Testis (tissue), 3 donors: ENCODE results near the gene OVAAL. TPM values are rescaled to one million over a fixed set of nuclear protein-coding genes. Genes with fewer than 3 reads are reported as not detected.
"Not testable (repeated sequence)": the region's sequence is repeated elsewhere in the genome, so short reads cannot be mapped to it uniquely, and the experiment has no call there.

Experiments used
- DNase-seq: peaks from one replicate; pipeline ENCODE4 v3.0.0-alpha.2; 2019
- H3K27ac ChIP-seq, 2 donors: fragments of 200-600 bp; sonication (generic); one replicate each; pipeline ENCODE4 v1.5.1; 2019
- H3K27me3 ChIP-seq: fragments of 200-600 bp; sonication (generic); one replicate; pipeline ENCODE4 v1.5.1; 2019
- H3K36me3 ChIP-seq: fragments of 200-600 bp; sonication (generic); one replicate; pipeline ENCODE4 v1.5.1; 2017; ENCODE audit warnings: low read depth; ENCODE audit errors: missing control alignments
- H3K4me1 ChIP-seq: fragments of 200-600 bp; sonication (generic); one replicate; pipeline ENCODE4 v1.5.1; 2019
- H3K4me3 ChIP-seq, 2 donors: fragments of 200-600 bp; sonication (generic); one replicate each; pipeline ENCODE4 v1.5.1; 2017 to 2019
- H3K9me3 ChIP-seq: fragments of 200-600 bp; sonication (generic); one replicate; pipeline ENCODE4 v1.5.1; 2017
- POLR2A ChIP-seq: fragments of 450-650 bp; IDR thresholded peaks from one replicate; pipeline ENCODE4 v1.6.1; 2017; ENCODE audit warnings: antibody characterized with exemption, mild to moderate bottlenecking, moderate library complexity
- WGBS, 2 donors: methylation state at CpG; one replicate each; pipeline ENCODE4 v1.1.5; 2018; 5-methylcytosine and 5-hydroxymethylcytosine counted together
- intact Hi-C: fragments of 100-400 bp; cut with DNase I; formaldehyde crosslinking; loops from one replicate; pipeline ENCODE4 v1.15.1; 2023; ENCODE audit warnings: low total_unique reads
- polyA plus RNA-seq: library from polyadenylated mRNA; stranded (reverse); fragments of 350-450 nt; fragmentation: Illumina TruSeq; extraction: RNeasy Lipid Tissue Mini Kit (QIAGEN cat#74804); gene quantifications from one replicate; pipeline ENCODE4 v1.2.3, GENCODE V29; 2014; ENCODE audit warnings: low read depth, low replicate concordance; ENCODE audit not compliant: insufficient read depth
- total RNA-seq, 2 donors: library from RNA; depleted of rRNA; stranded (reverse); fragments of >200 nt; gene quantifications; one replicate each; pipeline ENCODE4 v1.2.3, GENCODE V29; 2016
- TF ChIP-seq, protein P1 (sequence below), 3 experiments: fragments of 450-650 bp in 2 of 3; fragments of 200-600 bp in 1 of 3; sonication (generic) in 1 of 3; IDR thresholded peaks; one replicate each; pipeline ENCODE4 v1.5.1; 2016 to 2019; ENCODE audit warnings: antibody characterized with exemption in 3 of 3, mild to moderate bottlenecking in 2 of 3, moderate library complexity in 1 of 3

Gene OVAAL
- total and polyA plus RNA-seq, 3 donors from 2014 or later = not detected

DNA sequence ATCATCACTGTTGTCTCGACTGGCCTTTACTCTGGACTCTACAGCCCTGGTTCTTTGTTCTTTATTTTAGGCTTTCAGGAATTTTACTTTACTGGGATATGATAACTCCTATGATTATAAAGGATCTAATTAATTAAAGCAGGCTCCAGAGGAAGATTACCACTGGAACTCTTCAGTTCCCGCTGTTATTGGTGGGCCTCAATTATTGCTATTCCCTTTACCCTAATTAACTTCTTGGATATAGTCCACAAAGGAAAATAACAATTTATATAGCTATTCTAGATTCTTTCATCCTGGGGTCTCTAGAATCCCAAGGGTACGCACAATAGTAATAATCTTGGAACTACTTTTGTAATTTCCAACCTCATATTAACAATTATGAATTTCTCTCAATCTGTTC lies 8.5 kb upstream of the OVAAL start:
- H3K4me1 ChIP-seq = no peaks in the 10 kb centered on the region
- no peak for DNase-seq
- no peaks in the 10 kb centered on the region for H3K36me3 ChIP-seq
- 88 to 94% methylated on average over 3 of the region's 3 CpGs for WGBS, 2 donors
- intact Hi-C loops = no loop called here
- no peaks in the 10 kb centered on the region for H3K9me3 ChIP-seq
- H3K4me3 ChIP-seq = no peak overlapping the region
- H3K27me3 ChIP-seq = no peaks in the 10 kb centered on the region
- TF ChIP-seq, protein P1, sequence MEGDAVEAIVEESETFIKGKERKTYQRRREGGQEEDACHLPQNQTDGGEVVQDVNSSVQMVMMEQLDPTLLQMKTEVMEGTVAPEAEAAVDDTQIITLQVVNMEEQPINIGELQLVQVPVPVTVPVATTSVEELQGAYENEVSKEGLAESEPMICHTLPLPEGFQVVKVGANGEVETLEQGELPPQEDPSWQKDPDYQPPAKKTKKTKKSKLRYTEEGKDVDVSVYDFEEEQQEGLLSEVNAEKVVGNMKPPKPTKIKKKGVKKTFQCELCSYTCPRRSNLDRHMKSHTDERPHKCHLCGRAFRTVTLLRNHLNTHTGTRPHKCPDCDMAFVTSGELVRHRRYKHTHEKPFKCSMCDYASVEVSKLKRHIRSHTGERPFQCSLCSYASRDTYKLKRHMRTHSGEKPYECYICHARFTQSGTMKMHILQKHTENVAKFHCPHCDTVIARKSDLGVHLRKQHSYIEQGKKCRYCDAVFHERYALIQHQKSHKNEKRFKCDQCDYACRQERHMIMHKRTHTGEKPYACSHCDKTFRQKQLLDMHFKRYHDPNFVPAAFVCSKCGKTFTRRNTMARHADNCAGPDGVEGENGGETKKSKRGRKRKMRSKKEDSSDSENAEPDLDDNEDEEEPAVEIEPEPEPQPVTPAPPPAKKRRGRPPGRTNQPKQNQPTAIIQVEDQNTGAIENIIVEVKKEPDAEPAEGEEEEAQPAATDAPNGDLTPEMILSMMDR (IDR thresholded peaks at IDR 0.05) = no peak
- no peak for TF ChIP-seq POLR2A
- H3K27ac ChIP-seq = no peak overlapping the region

- Histone ChIP-seq H3K4me1 (no peaks in the 10 kb centered on the region), H3K4me3 (no peak overlapping the region), H3K36me3 (no peaks in the 10 kb centered on the region), H3K27ac (no peak overlapping the region), H3K9me3 (no peaks in the 10 kb centered on the region), H3K27me3 (no peaks in the 10 kb centered on the region)
- intact Hi-C loops = no loop called here
- 71 to 85% methylated on average over 1 of the region's 1 CpG for WGBS, 2 donors
- TF ChIP-seq, protein P1 (IDR thresholded peaks at IDR 0.05) = no peak
- TF ChIP-seq POLR2A = no peak
- DNase-seq = no peak
Measured at GRCh38 chr1:180551997-180552396, 6.8 kb upstream of the OVAAL start.

DNA sequence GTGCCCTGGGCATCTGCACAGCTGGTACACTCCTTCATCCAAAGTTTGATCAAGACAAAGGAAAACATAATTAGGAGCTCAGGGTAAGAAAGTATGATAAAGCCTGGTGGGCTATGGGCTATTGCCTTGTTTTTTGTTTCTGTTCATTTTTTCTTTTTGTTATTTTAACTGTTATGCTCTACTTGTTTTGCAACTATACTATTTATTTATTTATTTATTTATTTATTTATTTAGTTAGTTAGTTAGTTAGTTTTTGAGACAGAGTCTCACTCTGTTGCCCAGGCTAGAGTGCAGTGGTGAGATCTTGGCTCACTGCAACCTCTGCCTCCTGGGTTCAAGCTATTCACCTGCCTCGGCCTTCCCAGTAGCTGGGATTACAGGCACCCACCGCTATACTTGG lies 5.7 kb upstream of the OVAAL start:
- H3K27ac ChIP-seq, H3K4me3 ChIP-seq, H3K27me3 ChIP-seq, DNase-seq, intact Hi-C loops, H3K36me3 ChIP-seq, H3K9me3 ChIP-seq, H3K4me1 ChIP-seq: not testable (repeated sequence)
- WGBS, 2 donors = 94 to 97% methylated on average over 2 of the region's 2 CpGs

DNA sequence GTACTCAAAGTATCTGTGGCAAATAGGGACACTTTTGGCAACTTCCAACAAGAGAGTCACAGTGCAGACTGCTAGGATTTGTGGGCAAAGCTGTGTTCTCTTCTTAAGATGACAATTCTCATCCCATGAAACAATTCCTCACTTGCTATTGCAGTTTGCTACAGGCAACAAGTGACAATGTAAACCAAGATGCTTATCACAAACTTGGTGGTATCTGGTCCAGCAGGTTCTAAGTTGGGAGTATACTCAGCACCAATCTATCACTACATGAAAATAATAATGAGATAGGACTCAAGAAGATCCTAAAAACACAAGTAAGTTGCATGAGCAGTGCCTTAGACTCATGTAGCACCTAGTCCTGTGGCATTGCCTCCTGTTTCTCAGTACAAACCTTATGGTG lies 3.4 kb upstream of the OVAAL start:
- H3K27ac ChIP-seq = no peak overlapping the region
- no peaks in the 10 kb centered on the region for H3K4me1 ChIP-seq
- H3K4me3 ChIP-seq = no peak overlapping the region
- intact Hi-C loops = no loop called here
- no peaks in the 10 kb centered on the region for H3K36me3 ChIP-seq
- H3K9me3 ChIP-seq = no peaks in the 10 kb centered on the region
- TF ChIP-seq, protein P1 (IDR thresholded peaks at IDR 0.05) = no peak
- TF ChIP-seq POLR2A = no peak
- H3K27me3 ChIP-seq = no peaks in the 10 kb centered on the region
- no peak for DNase-seq

- intact Hi-C loops = no loop called here
- no peak for DNase-seq
Measured at GRCh38 chr1:180560200-180560867, 1.6 kb downstream of the OVAAL start.

More at GRCh38 chr1:180560200-180560867, 1.6 kb downstream of the OVAAL start:
- Histone ChIP-seq H3K36me3 (no peaks in the 10 kb centered on the region), H3K4me1 (peaks cover under 1% of the 10 kb centered on the region), H3K9me3 (no peaks in the 10 kb centered on the region), H3K27me3 (no peaks in the 10 kb centered on the region), H3K27ac (no peak overlapping the region), H3K4me3 (no peak overlapping the region)
- no peak for TF ChIP-seq POLR2A
- TF ChIP-seq, protein P1 (IDR thresholded peaks at IDR 0.05) = no peak
- 56 to 57% methylated on average over 3 of the region's 3 CpGs for WGBS, 2 donors
